ENCODE data around the gene TRO. TPM values are rescaled to one million over a fixed set of nuclear protein-coding genes. Genes with fewer than 3 reads are reported as not detected.

The TRO gene
- total and polyA plus RNA-seq, 2 donors (not counting 1 experiment from before 2014, with no cell fraction given) = 1.5 to 1.7 TPM

DNA sequence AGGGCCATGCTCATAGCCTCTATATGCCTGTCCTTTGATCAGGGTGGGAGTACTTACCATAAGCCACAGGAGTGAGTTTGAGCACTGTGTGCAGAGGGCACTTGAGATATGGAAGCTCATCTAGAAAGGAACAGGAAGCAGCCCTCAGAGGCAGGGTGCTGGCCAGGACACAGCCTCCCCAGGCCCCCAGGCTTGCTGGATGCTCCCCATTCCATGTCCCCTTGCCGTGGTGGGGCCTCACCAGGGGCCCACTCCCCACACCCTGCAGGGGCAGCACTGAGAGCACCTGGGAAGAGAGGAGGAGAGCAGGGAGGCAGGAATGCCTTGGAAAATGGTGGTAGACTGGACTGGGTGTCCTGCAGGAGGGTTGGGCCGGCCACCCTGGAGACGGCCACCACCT, 14.3 kb downstream of the TRO start:
- no peaks in the 10 kb centered on the region for H3K27me3 ChIP-seq (replicated peaks in 1 of 4; ENCODE audit: control extremely low read depth in 1 of 4, control insufficient read depth in 3 of 4, insufficient read depth in 4 of 4, low read length in 3 of 4)
- no peak overlapping the region for H3K9ac ChIP-seq (ENCODE audit: low read length)
- no peaks in the 10 kb centered on the region for H3K79me2 ChIP-seq (ENCODE audit: control insufficient read depth, insufficient read depth, low read length)
- H3K27ac ChIP-seq (ENCODE audit: low read length in 2 of 2) = no peak overlapping the region
- DNase-seq (no peak), ATAC-seq (ENCODE audit: low read depth) (no peak)
- no peak overlapping the region for H3K27ac Mint-ChIP-seq
- no peak overlapping the region for H3K4me2 ChIP-seq (replicated peaks; ENCODE audit: low read depth, low read length, poor library complexity, severe bottlenecking)
- H2AFZ ChIP-seq (ENCODE audit: insufficient read depth, low read depth, low read length, poor library complexity, severe bottlenecking) = no peak overlapping the region
- H3K36me3 ChIP-seq (replicated peaks in 1 of 2; ENCODE audit: control extremely low read depth in 1 of 2, control insufficient read depth in 1 of 2, extremely low read depth in 1 of 2, insufficient read depth in 2 of 2, low read length in 1 of 2) = no peaks in the 10 kb centered on the region
- H3K4me3 Mint-ChIP-seq = no peak overlapping the region
- no peaks in the 10 kb centered on the region for H4K20me1 ChIP-seq (ENCODE audit: control insufficient read depth, insufficient read depth, low read length, poor library complexity, severe bottlenecking)
- no peaks in the 10 kb centered on the region for H3K9me3 Mint-ChIP-seq (ENCODE audit: insufficient read depth)
- ChIA-PET POLR2A (no interaction called here), CTCF (no interaction called here)
- no peaks in the 10 kb centered on the region for H3K9me3 ChIP-seq (ENCODE audit: control extremely low read depth in 1 of 3, control insufficient read depth in 2 of 3, insufficient read depth in 1 of 3, low read length in 2 of 3)
- no peaks in the 10 kb centered on the region for H3K27me3 Mint-ChIP-seq
- intact Hi-C loops (cut with micrococcal nuclease) = no loop called here
- no CpG with 5 or more reads among the region's 3 CpGs for WGBS (ENCODE audit: insufficient coverage)
- no peak for TF ChIP-seq EZH2 (IDR thresholded peaks at IDR 0.05; ENCODE audit: borderline replicate concordance, insufficient read depth, low read depth, low read length, poor library complexity, severe bottlenecking)
- TF ChIP-seq, protein P1, sequence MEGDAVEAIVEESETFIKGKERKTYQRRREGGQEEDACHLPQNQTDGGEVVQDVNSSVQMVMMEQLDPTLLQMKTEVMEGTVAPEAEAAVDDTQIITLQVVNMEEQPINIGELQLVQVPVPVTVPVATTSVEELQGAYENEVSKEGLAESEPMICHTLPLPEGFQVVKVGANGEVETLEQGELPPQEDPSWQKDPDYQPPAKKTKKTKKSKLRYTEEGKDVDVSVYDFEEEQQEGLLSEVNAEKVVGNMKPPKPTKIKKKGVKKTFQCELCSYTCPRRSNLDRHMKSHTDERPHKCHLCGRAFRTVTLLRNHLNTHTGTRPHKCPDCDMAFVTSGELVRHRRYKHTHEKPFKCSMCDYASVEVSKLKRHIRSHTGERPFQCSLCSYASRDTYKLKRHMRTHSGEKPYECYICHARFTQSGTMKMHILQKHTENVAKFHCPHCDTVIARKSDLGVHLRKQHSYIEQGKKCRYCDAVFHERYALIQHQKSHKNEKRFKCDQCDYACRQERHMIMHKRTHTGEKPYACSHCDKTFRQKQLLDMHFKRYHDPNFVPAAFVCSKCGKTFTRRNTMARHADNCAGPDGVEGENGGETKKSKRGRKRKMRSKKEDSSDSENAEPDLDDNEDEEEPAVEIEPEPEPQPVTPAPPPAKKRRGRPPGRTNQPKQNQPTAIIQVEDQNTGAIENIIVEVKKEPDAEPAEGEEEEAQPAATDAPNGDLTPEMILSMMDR (IDR thresholded peaks at IDR 0.05) = no peak
- no peaks in the 10 kb centered on the region for H3K4me1 ChIP-seq (ENCODE audit: control insufficient read depth in 2 of 2, insufficient read depth in 2 of 2, low read length in 2 of 2)
- no peaks in the 10 kb centered on the region for H3K4me1 Mint-ChIP-seq
- H3K4me3 ChIP-seq (ENCODE audit: control extremely low read depth in 1 of 5, extremely low read depth in 1 of 5, insufficient read depth in 1 of 5, low read depth in 2 of 5, low read length in 4 of 5) = no peak overlapping the region

DNA sequence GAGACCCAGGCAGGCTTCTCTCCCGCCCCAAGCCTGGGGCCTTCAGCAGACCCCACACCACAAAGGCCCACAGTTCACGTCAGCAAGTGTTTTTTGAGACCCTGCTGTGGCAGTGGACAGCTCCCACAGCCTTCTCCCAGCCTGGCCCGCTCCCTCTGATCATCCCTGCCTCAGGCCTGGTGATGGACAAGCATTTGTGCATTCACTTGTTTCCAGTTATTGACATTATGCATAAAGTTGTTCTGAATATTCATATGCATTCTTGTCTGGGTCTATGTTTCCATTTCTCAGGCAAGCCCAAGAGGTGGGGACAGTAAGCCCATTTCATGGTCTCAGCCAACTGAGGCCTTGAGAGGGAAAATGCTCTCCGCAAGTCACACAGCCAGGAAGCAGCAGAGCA, 14.7 kb downstream of the TRO start:
- Mint-ChIP-seq H3K27me3 (no peaks in the 10 kb centered on the region), H3K27ac (no peak overlapping the region), H3K4me3 (no peak overlapping the region), H3K9me3 (ENCODE audit: insufficient read depth) (no peaks in the 10 kb centered on the region), H3K4me1 (no peaks in the 10 kb centered on the region)
- Histone ChIP-seq H4K20me1 (ENCODE audit: control insufficient read depth, insufficient read depth, low read length, poor library complexity, severe bottlenecking) (no peaks in the 10 kb centered on the region), H3K27ac (ENCODE audit: low read length in 2 of 2) (no peak overlapping the region), H3K79me2 (ENCODE audit: control insufficient read depth, insufficient read depth, low read length) (no peaks in the 10 kb centered on the region), H3K4me1 (ENCODE audit: control insufficient read depth in 2 of 2, insufficient read depth in 2 of 2, low read length in 2 of 2) (no peaks in the 10 kb centered on the region), H3K9me3 (ENCODE audit: control extremely low read depth in 1 of 3, control insufficient read depth in 2 of 3, insufficient read depth in 1 of 3, low read length in 2 of 3) (no peaks in the 10 kb centered on the region), H3K4me3 (ENCODE audit: control extremely low read depth in 1 of 5, extremely low read depth in 1 of 5, insufficient read depth in 1 of 5, low read depth in 2 of 5, low read length in 4 of 5) (no peak overlapping the region), H3K27me3 (replicated peaks in 1 of 4; ENCODE audit: control extremely low read depth in 1 of 4, control insufficient read depth in 3 of 4, insufficient read depth in 4 of 4, low read length in 3 of 4) (no peaks in the 10 kb centered on the region), H3K36me3 (replicated peaks in 1 of 2; ENCODE audit: control extremely low read depth in 1 of 2, control insufficient read depth in 1 of 2, extremely low read depth in 1 of 2, insufficient read depth in 2 of 2, low read length in 1 of 2) (no peaks in the 10 kb centered on the region), H2AFZ (ENCODE audit: insufficient read depth, low read depth, low read length, poor library complexity, severe bottlenecking) (no peak overlapping the region), H3K9ac (ENCODE audit: low read length) (no peak overlapping the region), H3K4me2 (replicated peaks; ENCODE audit: low read depth, low read length, poor library complexity, severe bottlenecking) (no peak overlapping the region)
- POLR2A ChIA-PET = no interaction called here
- no peak for TF ChIP-seq EZH2 (IDR thresholded peaks at IDR 0.05; ENCODE audit: borderline replicate concordance, insufficient read depth, low read depth, low read length, poor library complexity, severe bottlenecking)
- TF ChIP-seq, protein P1 (IDR thresholded peaks at IDR 0.05) = no peak
- DNase-seq (no peak), ATAC-seq (ENCODE audit: low read depth) (no peak)
- CTCF ChIA-PET = no interaction called here
- intact Hi-C loops (cut with micrococcal nuclease) = no loop called here
- no CpG with 5 or more reads among the region's 4 CpGs for WGBS (ENCODE audit: insufficient coverage)

All from B cell (primary cell).